K562 (cell line): ENCODE measurements around the gene KIAA2012. TPM values are rescaled to one million over a fixed set of nuclear protein-coding genes. Genes with fewer than 3 reads are reported as not detected.

Experiments
- ATAC-seq: fragments of 200-7000 bp; cut with Tn5 transposase; 3 replicates; pipeline ENCODE4 v1.9.1; 2020; ENCODE audit warnings: moderate library complexity
- BruUV-seq: library from RNA; stranded (reverse); fragments of 400-500 nt; replicated peaks from 2 replicates; lab custom pipeline; 2021; lab: Mats Ljungman, UMichigan
- CTCF ChIA-PET: fragments of 300-600 bp; formaldehyde crosslinking; extraction: SDS; loops from one replicate; lab custom pipeline; 2021; ENCODE audit warnings: low intra/inter-chr PET ratio; lab: Yijun Ruan, JAX
- POLR2A ChIA-PET: fragments of 300-600, 350-650 bp; sonication (Branson Sonifier 250); formaldehyde crosslinking; extraction: SDS; loops from one replicate; lab custom pipeline; 2021; ENCODE audit warnings: antibody characterized with exemption, inconsistent platforms; lab: Yijun Ruan, JAX
- DNase-seq, 4 experiments: peaks; one replicate each; pipeline versions ENCODE4 v3.0.0 to v3.0.0-alpha.2; 2011 to 2018; ENCODE audit warnings: low spot score in 3 of 4, mixed read lengths in 3 of 4; ENCODE audit errors: extremely low read depth in 1 of 4
- FAIRE-seq: peaks from 2 replicates; lab custom pipeline; 2011; peaks lifted over from hg19 to GRCh38; lab: Jason Lieb, UNC
- H2AFZ ChIP-seq: 2 replicates; pipeline ENCODE4 v1.6.0; 2011; ENCODE audit warnings: low read depth, low read length, control low read depth, inconsistent platforms
- H3K27ac ChIP-seq: fragments of 200-600 bp; 3 replicates; pipeline ENCODE4 v1.8.0; 2011; ENCODE audit warnings: low read depth, mild to moderate bottlenecking, control low read depth, inconsistent platforms, low read length, moderate library complexity, mixed read lengths; ENCODE audit errors: extremely low read depth
- H3K27me3 ChIP-seq, 2 experiments: fragments of 300-600 bp in 1 of 2; 2 replicates in 1 of 2; 3 replicates in 1 of 2; pipeline versions ENCODE4 v1.6.0 to v1.8.0; 2011; ENCODE audit warnings: inconsistent platforms in 2 of 2, low read length in 2 of 2, mild to moderate bottlenecking in 1 of 2, mixed read lengths in 1 of 2, moderate library complexity in 1 of 2; ENCODE audit not compliant: control insufficient read depth in 2 of 2, insufficient read depth in 2 of 2
- H3K36me3 ChIP-seq: fragments of 300-600 bp; 3 replicates; pipeline ENCODE4 v1.8.0; 2011; ENCODE audit warnings: mild to moderate bottlenecking, low read length, inconsistent platforms; ENCODE audit not compliant: control insufficient read depth, insufficient read depth
- H3K4me1 ChIP-seq, 2 experiments: fragments of 200-600 bp in 1 of 2; replicated peaks in 1 of 2; 2 replicates in 1 of 2; 3 replicates in 1 of 2; pipeline versions ENCODE4 v1.5.1 to v1.8.0; 2011; ENCODE audit warnings: inconsistent platforms in 2 of 2, low read length in 2 of 2, mild to moderate bottlenecking in 1 of 2, mixed read lengths in 1 of 2, moderate library complexity in 1 of 2; ENCODE audit not compliant: control insufficient read depth in 2 of 2, insufficient read depth in 2 of 2
- H3K4me2 ChIP-seq: 2 replicates; pipeline ENCODE4 v1.6.1; 2011; ENCODE audit warnings: low read length, control low read depth, inconsistent platforms, mixed read lengths; ENCODE audit not compliant: insufficient read depth
- H3K4me3 ChIP-seq: fragments of 200-600 bp; sonication (generic), shearing (Covaris generic); 2 replicates; pipeline ENCODE4 v1.5.1; 2016; ENCODE audit warnings: control low read depth, inconsistent platforms
- H3K79me2 ChIP-seq: fragments of 200-600 bp; 3 replicates; pipeline ENCODE4 v1.8.0; 2011; ENCODE audit warnings: low read length, inconsistent platforms; ENCODE audit not compliant: control insufficient read depth, insufficient read depth
- H3K9ac ChIP-seq, 2 experiments: 2 replicates each; pipeline versions ENCODE4 v1.6.0 to v1.6.1; 2011; ENCODE audit warnings: low read depth in 2 of 2, low read length in 2 of 2, control low read depth in 1 of 2, inconsistent platforms in 1 of 2, mild to moderate bottlenecking in 1 of 2, mixed read lengths in 1 of 2; ENCODE audit not compliant: insufficient read depth in 1 of 2
- H3K9me1 ChIP-seq: one replicate; pipeline ENCODE4 v1.6.0; 2011; ENCODE audit warnings: inconsistent platforms, mild to moderate bottlenecking, low read length, moderate library complexity; ENCODE audit not compliant: control insufficient read depth, insufficient read depth
- H3K9me3 ChIP-seq: replicated peaks from 2 replicates; pipeline ENCODE4 v1.5.1; 2011; ENCODE audit warnings: low read depth, low read length, inconsistent platforms; ENCODE audit not compliant: control insufficient read depth, insufficient read depth
- H4K20me1 ChIP-seq: replicated peaks from 2 replicates; pipeline ENCODE4 v1.6.1; 2011; ENCODE audit warnings: low read length, inconsistent platforms, mixed read lengths; ENCODE audit not compliant: control insufficient read depth, insufficient read depth
- CSDE1 ChIP-seq, 2 experiments: fragments of 450-650 bp; IDR thresholded peaks; 2 replicates each; pipeline ENCODE4 v1.6.1; 2016; ENCODE audit warnings: mild to moderate bottlenecking in 1 of 2
- ELF4 ChIP-seq: fragments of 450-650 bp; formaldehyde crosslinking; IDR thresholded peaks from 2 replicates; pipeline ENCODE4 v1.4.0; 2022; ENCODE audit warnings: missing genetic modification characterization
- GTF2E2 ChIP-seq: fragments of 200-800 bp; sonication (Bioruptor generic); IDR thresholded peaks from 2 replicates; pipeline ENCODE4 v1.6.1; 2016; ENCODE audit warnings: missing genetic modification characterization, missing compliant biosample characterization
- KLF1 ChIP-seq: fragments of 450-650 bp; IDR thresholded peaks from 2 replicates; pipeline ENCODE4 v1.6.1; 2016; ENCODE audit warnings: missing genetic modification characterization, missing compliant biosample characterization
- LCOR ChIP-seq: sonication (generic); formaldehyde crosslinking; IDR thresholded peaks from 2 replicates; pipeline ENCODE4 v1.8.0; 2022; ENCODE audit warnings: mild to moderate bottlenecking, missing genetic modification reagents
- MAFF ChIP-seq: IDR thresholded peaks from 2 replicates; pipeline ENCODE4 v1.6.1; 2012; ENCODE audit warnings: low read length, improper control_type of control experiment
- NR2C2 ChIP-seq, 2 experiments: fragments of 200-800 bp in 1 of 2; sonication (Bioruptor generic) in 1 of 2; sonication (generic) in 1 of 2; formaldehyde crosslinking in 1 of 2; IDR thresholded peaks; 2 replicates each; pipeline versions ENCODE4 v1.6.1 to v1.8.0; 2016 to 2022; ENCODE audit warnings: mild to moderate bottlenecking in 1 of 2, missing compliant biosample characterization in 1 of 2, missing genetic modification characterization in 1 of 2, missing genetic modification reagents in 1 of 2
- POLR2G ChIP-seq: fragments of 200-400 bp; formaldehyde crosslinking; IDR thresholded peaks from 2 replicates; pipeline ENCODE4 v1.6.1; 2017; ENCODE audit warnings: low read depth, mild to moderate bottlenecking, antibody characterized with exemption, low read length, moderate library complexity
- SPI1 ChIP-seq: IDR thresholded peaks from 2 replicates; pipeline ENCODE4 v1.6.1; 2011; ENCODE audit warnings: low read depth, low read length, control low read depth, borderline replicate concordance
- WGBS: fragments of 100-300 bp; shearing (Covaris generic); methylation state at CpG from one replicate; pipeline ENCODE4 v1.1.6; 2016; ENCODE audit warnings: low coverage, mixed read lengths; ENCODE audit not compliant: insufficient coverage; ENCODE audit errors: missing lambda C conversion rate; 5-methylcytosine and 5-hydroxymethylcytosine counted together
- in situ Hi-C: fragments of 300-500 bp; cut with MboI; formaldehyde crosslinking; loops from 4 replicates; pipeline ENCODE4 v1.15.0; 2018; ENCODE audit warnings: inconsistent platforms, mixed read lengths
- intact Hi-C: fragments of 100-400 bp; cut with micrococcal nuclease; formaldehyde crosslinking; loops from 2 replicates; pipeline ENCODE4 v1.14.2; 2022
- polyA plus RNA-seq, 8 experiments: library from polyadenylated mRNA; depleted of rRNA in 4 of 8; stranded (reverse) in 5 of 8; unstranded in 3 of 8; fragments of >200 nt; fragmentation: Nextera tagmentation in 2 of 8; fragmentation: Illumina TruSeq in 1 of 8; extraction: Ambion mirVana in 2 of 8; extraction: Trizol in 1 of 8; gene quantifications; 2 replicates each; pipeline versions ENCODE4 v1.2.1 to v1.2.3, GENCODE V29; 2011 to 2014; ENCODE audit warnings: inconsistent platforms in 1 of 8, missing spikeins in 1 of 8
- total RNA-seq, 7 experiments: library from RNA; depleted of rRNA in 6 of 7; stranded (reverse); fragments of >200 nt in 6 of 7; fragmentation: Illumina TruSeq in 2 of 7; extraction: Trizol in 2 of 7; gene quantifications; 2 replicates each; pipeline versions ENCODE4 v1.2.1 to v1.2.3, GENCODE V29; 2011 to 2021; ENCODE audit warnings: low replicate concordance in 1 of 7
- TF ChIP-seq, protein P1 (sequence below): fragments of 250-450 bp; sonication (Bioruptor Pico); IDR thresholded peaks from 2 replicates; pipeline ENCODE4 v1.9.0; 2021; ENCODE audit warnings: mild to moderate bottlenecking, inconsistent platforms
- TF ChIP-seq, protein P2 (sequence below): fragments of 450-650 bp; IDR thresholded peaks from 2 replicates; pipeline ENCODE4 v1.6.1; 2017; ENCODE audit warnings: mild to moderate bottlenecking, moderate library complexity

Gene KIAA2012
- total and polyA plus RNA-seq, 9 of the 15 experiments (the other 6 are each of a cell fraction or from before 2014, with no cell fraction given), result not detected

DNA sequence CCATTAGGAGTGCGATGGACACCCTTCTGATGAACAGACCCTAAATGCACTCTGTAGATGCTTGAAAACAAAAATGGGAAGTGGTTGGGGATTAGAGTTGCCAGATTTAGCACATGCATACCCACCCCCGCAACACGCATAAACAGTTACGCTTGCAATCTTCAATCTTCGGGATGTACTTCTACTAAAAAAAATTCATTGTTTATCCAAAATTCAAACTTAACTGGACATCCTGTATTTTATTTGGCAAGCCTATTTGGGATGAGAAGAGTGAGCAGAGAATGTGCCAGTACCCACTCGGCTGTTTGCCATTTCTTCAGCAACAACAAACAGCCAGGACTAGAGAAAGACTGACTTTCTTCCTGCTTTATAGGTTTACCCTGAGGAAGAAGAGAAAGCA lies 18.4 kb downstream of the KIAA2012 start:
- Histone ChIP-seq H3K27me3 (no peaks in the 10 kb centered on the region; a peak in 2 of 5 replicates), H3K4me2 (no peak overlapping the region), H3K36me3 (no peaks in the 10 kb centered on the region), H4K20me1 (no peaks in the 10 kb centered on the region), H3K9ac (no peak overlapping the region), H3K9me1 (no peaks in the 10 kb centered on the region), H3K27ac (no peak overlapping the region), H3K4me3 (no peak overlapping the region), H3K79me2 (no peaks in the 10 kb centered on the region), H3K4me1 (no peaks in the 10 kb centered on the region; a peak in 1 of 5 replicates), H3K9me3 (no peaks in the 10 kb centered on the region), H2AFZ (peak overlapping the region; percentile 27; the same call in 1 of the 2 replicates)
- WGBS, result 8% methylated on average over 6 of the region's 6 CpGs
- in situ Hi-C loops (no loop called here), intact Hi-C loops (no loop called here)
- POLR2A ChIA-PET, result interaction anchor here (0.6 kb wide), 1 partner anchor 15 kb away, joined by 3 read pairs; no protein-coding TSS in a partner anchor
- FAIRE-seq (no peak), DNase-seq (no peak), ATAC-seq (no peak)
- CTCF ChIA-PET, result no interaction called here
- no TSS peak for BruUV-seq
- TF ChIP-seq MAFF (no peak), CSDE1 (IDR thresholded peaks at IDR 0.05) (no peak), ELF4 (CRISPR knock-in tag) (no peak), LCOR (CRISPR knock-in tag) (no peak), POLR2G (no peak), KLF1 (tag) (no peak), NR2C2 (CRISPR knock-in tag; IDR thresholded peaks at IDR 0.05) (no peak), NR2C2 (tag; IDR thresholded peaks at IDR 0.05) (peak; percentile 29; the same call in 1 of the 2 replicates), GTF2E2 (tag) (no peak), SPI1 (peak; percentile 67)
- TF ChIP-seq, protein P1, sequence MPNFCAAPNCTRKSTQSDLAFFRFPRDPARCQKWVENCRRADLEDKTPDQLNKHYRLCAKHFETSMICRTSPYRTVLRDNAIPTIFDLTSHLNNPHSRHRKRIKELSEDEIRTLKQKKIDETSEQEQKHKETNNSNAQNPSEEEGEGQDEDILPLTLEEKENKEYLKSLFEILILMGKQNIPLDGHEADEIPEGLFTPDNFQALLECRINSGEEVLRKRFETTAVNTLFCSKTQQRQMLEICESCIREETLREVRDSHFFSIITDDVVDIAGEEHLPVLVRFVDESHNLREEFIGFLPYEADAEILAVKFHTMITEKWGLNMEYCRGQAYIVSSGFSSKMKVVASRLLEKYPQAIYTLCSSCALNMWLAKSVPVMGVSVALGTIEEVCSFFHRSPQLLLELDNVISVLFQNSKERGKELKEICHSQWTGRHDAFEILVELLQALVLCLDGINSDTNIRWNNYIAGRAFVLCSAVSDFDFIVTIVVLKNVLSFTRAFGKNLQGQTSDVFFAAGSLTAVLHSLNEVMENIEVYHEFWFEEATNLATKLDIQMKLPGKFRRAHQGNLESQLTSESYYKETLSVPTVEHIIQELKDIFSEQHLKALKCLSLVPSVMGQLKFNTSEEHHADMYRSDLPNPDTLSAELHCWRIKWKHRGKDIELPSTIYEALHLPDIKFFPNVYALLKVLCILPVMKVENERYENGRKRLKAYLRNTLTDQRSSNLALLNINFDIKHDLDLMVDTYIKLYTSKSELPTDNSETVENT, result no peak
- TF ChIP-seq, protein P2, sequence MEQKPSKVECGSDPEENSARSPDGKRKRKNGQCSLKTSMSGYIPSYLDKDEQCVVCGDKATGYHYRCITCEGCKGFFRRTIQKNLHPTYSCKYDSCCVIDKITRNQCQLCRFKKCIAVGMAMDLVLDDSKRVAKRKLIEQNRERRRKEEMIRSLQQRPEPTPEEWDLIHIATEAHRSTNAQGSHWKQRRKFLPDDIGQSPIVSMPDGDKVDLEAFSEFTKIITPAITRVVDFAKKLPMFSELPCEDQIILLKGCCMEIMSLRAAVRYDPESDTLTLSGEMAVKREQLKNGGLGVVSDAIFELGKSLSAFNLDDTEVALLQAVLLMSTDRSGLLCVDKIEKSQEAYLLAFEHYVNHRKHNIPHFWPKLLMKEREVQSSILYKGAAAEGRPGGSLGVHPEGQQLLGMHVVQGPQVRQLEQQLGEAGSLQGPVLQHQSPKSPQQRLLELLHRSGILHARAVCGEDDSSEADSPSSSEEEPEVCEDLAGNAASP, result no peak
